Endothelial cell of umbilical vein (primary cell): ENCODE data around the gene SH3D19. TPM values are rescaled to one million over a fixed set of nuclear protein-coding genes. Genes with fewer than 3 reads are reported as not detected.

Experiments used
- BruUV-seq: library from RNA; stranded (reverse); fragments of 400-500 nt; replicated peaks from 2 replicates; lab custom pipeline; 2021; lab: Mats Ljungman, UMichigan
- CTCF ChIA-PET: fragments of 300-600, 350-600 bp; sonication (Branson Sonifier 250); formaldehyde crosslinking; loops from one replicate; lab custom pipeline; 2021; ENCODE audit warnings: antibody characterized with exemption, inconsistent platforms; lab: Charles Lee
- POLR2A ChIA-PET: fragments of 300-600, 350-600 bp; sonication (Branson Sonifier 250); formaldehyde crosslinking; loops from one replicate; lab custom pipeline; 2021; ENCODE audit warnings: antibody characterized with exemption, inconsistent platforms; lab: Charles Lee
- DNase-seq: peaks from one replicate; pipeline ENCODE4 v3.0.0-alpha.2; 2011; ENCODE audit warnings: low read depth, low spot score
- FAIRE-seq: peaks from 2 replicates; lab custom pipeline; 2011; peaks lifted over from hg19 to GRCh38; lab: Jason Lieb, UNC
- H2AFZ ChIP-seq: 2 replicates; pipeline ENCODE4 v1.6.0; 2012; ENCODE audit warnings: low read depth, low read length, control low read depth, inconsistent platforms
- H3K27ac ChIP-seq: 2 replicates; pipeline ENCODE4 v1.5.1; 2011; ENCODE audit warnings: low read depth, mild to moderate bottlenecking, control low read depth, low read length, moderate library complexity; ENCODE audit not compliant: insufficient read depth
- H3K27me3 ChIP-seq, 2 experiments: 2 replicates each; pipeline versions ENCODE4 v1.6.0 to v1.6.1; 2011; ENCODE audit warnings: low read length in 2 of 2, mixed read lengths in 1 of 2; ENCODE audit not compliant: control insufficient read depth in 2 of 2, insufficient read depth in 2 of 2
- H3K36me3 ChIP-seq, 2 experiments: 2 replicates in 1 of 2; 3 replicates in 1 of 2; pipeline ENCODE4 v1.5.1; 2011; ENCODE audit warnings: low read length in 2 of 2, mild to moderate bottlenecking in 1 of 2, moderate library complexity in 1 of 2; ENCODE audit not compliant: control insufficient read depth in 2 of 2, insufficient read depth in 2 of 2; ENCODE audit errors: extremely low read depth in 1 of 2
- H3K4me1 ChIP-seq: 3 replicates; pipeline ENCODE4 v1.5.1; 2011; ENCODE audit warnings: mild to moderate bottlenecking, low read length; ENCODE audit not compliant: control insufficient read depth, insufficient read depth; ENCODE audit errors: extremely low read depth
- H3K4me2 ChIP-seq: 2 replicates; pipeline ENCODE4 v1.6.1; 2011; ENCODE audit warnings: low read length, control low read depth, mixed read lengths; ENCODE audit not compliant: insufficient read depth
- H3K4me3 ChIP-seq, 3 experiments: fragments of 200-600 bp in 1 of 3; sonication (generic), shearing (Covaris generic) in 1 of 3; replicated peaks in 1 of 3; 2 replicates each; pipeline ENCODE4 v1.5.1; 2011 to 2016; ENCODE audit warnings: control low read depth in 3 of 3, low read length in 3 of 3, mild to moderate bottlenecking in 2 of 3, inconsistent platforms in 1 of 3, low read depth in 1 of 3, moderate library complexity in 1 of 3; ENCODE audit not compliant: insufficient read depth in 1 of 3
- H3K79me2 ChIP-seq: 2 replicates; pipeline ENCODE4 v1.6.0; 2012; ENCODE audit warnings: low read length, inconsistent platforms; ENCODE audit not compliant: control insufficient read depth, insufficient read depth
- H3K9ac ChIP-seq: replicated peaks from 2 replicates; pipeline ENCODE3; 2011; ENCODE audit warnings: low read length, control low read depth; ENCODE audit not compliant: insufficient read depth; ENCODE audit errors: extremely low read depth
- H3K9me1 ChIP-seq: replicated peaks from 3 replicates; pipeline ENCODE4 v1.6.0; 2011; ENCODE audit warnings: mild to moderate bottlenecking, low read length; ENCODE audit not compliant: control insufficient read depth, insufficient read depth; ENCODE audit errors: extremely low read depth
- H3K9me3 ChIP-seq: replicated peaks from 2 replicates; pipeline ENCODE4 v1.5.1; 2012; ENCODE audit warnings: low read length, inconsistent platforms; ENCODE audit not compliant: control insufficient read depth, insufficient read depth
- H4K20me1 ChIP-seq: replicated peaks from 2 replicates; pipeline ENCODE3; 2011; ENCODE audit warnings: mild to moderate bottlenecking, low read length; ENCODE audit not compliant: control insufficient read depth, insufficient read depth; ENCODE audit errors: extremely low read depth
- CTCF ChIP-seq, 2 donors: IDR thresholded peaks; 1 replicate in 1 of 2; 2 replicates in 1 of 2; pipeline ENCODE4 v1.5.1; 2011; ENCODE audit warnings: low read length in 2 of 2, mild to moderate bottlenecking in 2 of 2, moderate library complexity in 2 of 2, control low read depth in 1 of 2, inconsistent platforms in 1 of 2, low read depth in 1 of 2; ENCODE audit not compliant: insufficient read depth in 1 of 2; ENCODE audit errors: extremely low read depth in 1 of 2
- EZH2 ChIP-seq: IDR thresholded peaks from 2 replicates; pipeline ENCODE4 v1.6.1; 2012; ENCODE audit warnings: borderline replicate concordance, low read depth, mild to moderate bottlenecking, moderate library complexity, low read length, inconsistent platforms; ENCODE audit not compliant: severe bottlenecking
- FOS ChIP-seq: IDR thresholded peaks from 2 replicates; pipeline ENCODE4 v1.6.1; 2011; ENCODE audit warnings: mild to moderate bottlenecking, low read length, moderate library complexity, borderline replicate concordance; ENCODE audit not compliant: insufficient read depth
- GATA2 ChIP-seq: IDR thresholded peaks from 2 replicates; pipeline ENCODE4 v1.7.0; 2011; ENCODE audit warnings: low read depth, mild to moderate bottlenecking, moderate library complexity, mixed read lengths, low read length; ENCODE audit not compliant: insufficient read length, insufficient read depth
- JUN ChIP-seq: IDR thresholded peaks from 2 replicates; pipeline ENCODE4 v1.6.1; 2011; ENCODE audit warnings: borderline replicate concordance, low read depth; ENCODE audit not compliant: insufficient read length, insufficient read depth
- MAX ChIP-seq: IDR thresholded peaks from 2 replicates; pipeline ENCODE4 v1.6.1; 2011; ENCODE audit not compliant: insufficient read depth, insufficient read length
- MYC ChIP-seq: IDR thresholded peaks from one replicate; pipeline ENCODE4 v1.6.1; 2011; ENCODE audit warnings: mild to moderate bottlenecking, low read depth, low read length
- POLR2A ChIP-seq: IDR thresholded peaks from 2 replicates; pipeline ENCODE4 v1.6.1; 2012; ENCODE audit warnings: low read depth, mild to moderate bottlenecking, control low read depth, low read length
- POLR2AphosphoS5 ChIP-seq: IDR thresholded peaks from 2 replicates; pipeline ENCODE4 v1.6.1; 2012; ENCODE audit warnings: low read depth, mild to moderate bottlenecking, control low read depth, low read length, moderate library complexity; ENCODE audit not compliant: insufficient read depth
- dilution Hi-C: fragments of 300-500 bp; cut with MboI; formaldehyde crosslinking; loops from one replicate; pipeline ENCODE4 v1.15.0; 2019; ENCODE audit warnings: low sequenced_read_pairs; ENCODE audit not compliant: extremely low pct_ligation_motif_present
- intact Hi-C: fragments of 100-400 bp; cut with micrococcal nuclease; formaldehyde crosslinking; loops from one replicate; pipeline ENCODE4 v1.10.0; 2022
- polyA plus RNA-seq, 4 experiments: library from polyadenylated mRNA; depleted of rRNA in 3 of 4; stranded (reverse) in 3 of 4; unstranded in 1 of 4; fragments of >200 nt; gene quantifications; 2 replicates each; pipeline versions ENCODE4 v1.2.1 to v1.2.3, GENCODE V29; 2011 to 2012; ENCODE audit warnings: missing spikeins in 1 of 4
- total RNA-seq: library from RNA; stranded (reverse); gene quantifications from 2 replicates; pipeline ENCODE4 v1.2.3, GENCODE V29; 2021

The SH3D19 gene
- total and polyA plus RNA-seq, 2 donors (not counting 3 experiments of a cell fraction or from before 2014, with no cell fraction given) = 37.5 to 92.8 TPM

- dilution Hi-C loops (no loop called here), intact Hi-C loops (no loop called here)
- Histone ChIP-seq H3K9me1 (no peaks in the 10 kb centered on the region), H3K4me3 (no peak overlapping the region), H3K27ac (no peak overlapping the region), H2AFZ (no peak overlapping the region), H4K20me1 (no peaks in the 10 kb centered on the region), H3K27me3 (no peaks in the 10 kb centered on the region), H3K79me2 (peaks cover 48% of the 10 kb centered on the region), H3K4me2 (no peak overlapping the region), H3K9ac (no peak overlapping the region), H3K36me3 (no peaks in the 10 kb centered on the region), H3K4me1 (no peaks in the 10 kb centered on the region), H3K9me3 (no peaks in the 10 kb centered on the region)
- CTCF ChIA-PET = no interaction called here
- no peak for TF ChIP-seq GATA2
- no peak for TF ChIP-seq FOS
- no peak for TF ChIP-seq MAX
- TF ChIP-seq CTCF (IDR thresholded peaks at IDR 0.05; ENCODE audit: extremely low read depth in 1 of 2, insufficient read depth in 1 of 2, low read depth in 1 of 2, low read length in 2 of 2) = no peak
- no peak for TF ChIP-seq EZH2
- no peak for TF ChIP-seq POLR2A
- TF ChIP-seq POLR2AphosphoS5 = no peak
- TF ChIP-seq MYC = no peak
- TF ChIP-seq JUN = no peak
- BruUV-seq = no TSS peak
- no peak for DNase-seq
- FAIRE-seq = no peak
- POLR2A ChIA-PET = no interaction called here
Observed at GRCh38 chr4:151302432-151302831, 23.0 kb downstream of the SH3D19 start.
